Neural cell (in vitro differentiated cells): ENCODE data around the gene NDC1. TPM values are rescaled to one million over a fixed set of nuclear protein-coding genes. Genes with fewer than 3 reads are reported as not detected.

Source experiments
- H2AFZ ChIP-seq: fragments of 200-600, 300-800 bp; sonication (generic), shearing (Covaris generic); 2 replicates; pipeline ENCODE4 v1.6.0; 2014; ENCODE audit warnings: low read depth, mild to moderate bottlenecking, antibody characterized with exemption, low read length, moderate library complexity
- H3F3A ChIP-seq: fragments of 200-600 bp; shearing (Covaris generic); 2 replicates; pipeline ENCODE4 v1.6.1; 2016; ENCODE audit warnings: mild to moderate bottlenecking, moderate library complexity, mixed read lengths, antibody characterized with exemption, low read length; ENCODE audit not compliant: insufficient read depth, poor library complexity, severe bottlenecking
- H3K27ac ChIP-seq: fragments of 200-600, 300-800 bp; sonication (generic), shearing (Covaris generic); 2 replicates; pipeline ENCODE4 v1.5.1; 2014; ENCODE audit warnings: mild to moderate bottlenecking, low read length, moderate library complexity
- H3K27me3 ChIP-seq: fragments of 300-800, 200-600 bp; sonication (generic), shearing (Covaris generic); 2 replicates; pipeline ENCODE4 v1.6.0; 2014; ENCODE audit warnings: mild to moderate bottlenecking, low read depth, low read length, moderate library complexity; ENCODE audit not compliant: insufficient read depth
- H3K36me3 ChIP-seq: fragments of 300-800, 200-600 bp; sonication (generic), shearing (Covaris generic); 2 replicates; pipeline ENCODE4 v1.5.1; 2014; ENCODE audit warnings: mild to moderate bottlenecking, antibody characterized with exemption, low read length, moderate library complexity; ENCODE audit not compliant: insufficient read depth
- H3K4me2 ChIP-seq: fragments of 300-800, 200-600 bp; sonication (generic), shearing (Covaris generic); 2 replicates; pipeline ENCODE4 v1.6.0; 2014; ENCODE audit warnings: mild to moderate bottlenecking, low read length
- H3K4me3 ChIP-seq: fragments of 300-800, 200-600 bp; sonication (generic), shearing (Covaris generic); 2 replicates; pipeline ENCODE4 v1.5.1; 2014; ENCODE audit warnings: mild to moderate bottlenecking, low read length, moderate library complexity
- H3K79me2 ChIP-seq: fragments of 200-600 bp; shearing (Covaris generic); replicated peaks from 2 replicates; pipeline ENCODE4 v1.6.0; 2014; ENCODE audit warnings: mild to moderate bottlenecking, low read length, moderate library complexity; ENCODE audit not compliant: insufficient read depth
- H3K9ac ChIP-seq: fragments of 300-800, 200-600 bp; sonication (generic), shearing (Covaris generic); 2 replicates; pipeline ENCODE4 v1.6.1; 2016; ENCODE audit warnings: mild to moderate bottlenecking, low read length, mixed read lengths
- H3K9me2 ChIP-seq: fragments of 200-600 bp; shearing (Covaris generic); 2 replicates; pipeline ENCODE4 v1.6.1; 2016; ENCODE audit warnings: mild to moderate bottlenecking, low read length, mixed read lengths; ENCODE audit not compliant: insufficient read depth
- H3K9me3 ChIP-seq: fragments of 200-600, 300-800 bp; sonication (generic), shearing (Covaris generic); 2 replicates; pipeline ENCODE4 v1.6.1; 2016; ENCODE audit warnings: mild to moderate bottlenecking, mixed run types, low read length, moderate library complexity, mixed read lengths
- H4K20me1 ChIP-seq: fragments of 200-600 bp; shearing (Covaris generic); 2 replicates; pipeline ENCODE4 v1.6.1; 2016; ENCODE audit warnings: mild to moderate bottlenecking, mixed run types; ENCODE audit not compliant: insufficient read depth
- EP300 ChIP-seq: fragments of 450-650 bp; conservative IDR thresholded peaks from 2 replicates; pipeline ENCODE4 v1.6.1; 2014; ENCODE audit warnings: antibody characterized with exemption, mild to moderate bottlenecking, moderate library complexity; ENCODE audit not compliant: poor library complexity, severe bottlenecking
- EZH2 ChIP-seq: fragments of 200-600, 300-800 bp; shearing (Covaris generic), sonication (generic); IDR thresholded peaks from 2 replicates; pipeline ENCODE4 v1.6.1; 2014; ENCODE audit warnings: antibody characterized with exemption, low read length, borderline replicate concordance, mild to moderate bottlenecking; ENCODE audit not compliant: insufficient read depth, poor library complexity, severe bottlenecking
- MXI1 ChIP-seq: fragments of 450-650 bp; conservative IDR thresholded peaks from 2 replicates; pipeline ENCODE4 v1.6.1; 2014; ENCODE audit warnings: antibody characterized with exemption, mild to moderate bottlenecking; ENCODE audit not compliant: poor library complexity, severe bottlenecking
- POLR2AphosphoS5 ChIP-seq: IDR thresholded peaks from 2 replicates; pipeline ENCODE4 v1.6.1; 2012
- RAD21 ChIP-seq: fragments of 450-650 bp; conservative IDR thresholded peaks from 2 replicates; pipeline ENCODE4 v1.6.1; 2014; ENCODE audit warnings: antibody characterized with exemption, mild to moderate bottlenecking, moderate library complexity
- SMC3 ChIP-seq: fragments of 450-650 bp; conservative IDR thresholded peaks from 2 replicates; pipeline ENCODE4 v1.6.1; 2014; ENCODE audit warnings: antibody characterized with exemption, mild to moderate bottlenecking, moderate library complexity; ENCODE audit not compliant: poor library complexity
- TAF1 ChIP-seq: IDR thresholded peaks from 2 replicates; pipeline ENCODE4 v1.6.1; 2012; ENCODE audit warnings: low read depth
- polyA plus RNA-seq: library from polyadenylated mRNA; depleted of rRNA; stranded (reverse); fragments of >200 nt; gene quantifications from 2 replicates; pipeline ENCODE4 v1.2.3, GENCODE V29; 2014
- TF ChIP-seq, protein P1 (sequence below): fragments of 450-650 bp; IDR thresholded peaks from 2 replicates; pipeline ENCODE4 v1.5.1; 2014; ENCODE audit warnings: antibody characterized with exemption, mild to moderate bottlenecking, moderate library complexity; ENCODE audit not compliant: poor library complexity, severe bottlenecking
- TF ChIP-seq, protein P2 (sequence below): IDR thresholded peaks from 2 replicates; pipeline ENCODE4 v1.6.1; 2012; ENCODE audit warnings: borderline replicate concordance

Gene NDC1
- polyA plus RNA-seq, 1 donor from 2014 or later, result 18.0 TPM

DNA sequence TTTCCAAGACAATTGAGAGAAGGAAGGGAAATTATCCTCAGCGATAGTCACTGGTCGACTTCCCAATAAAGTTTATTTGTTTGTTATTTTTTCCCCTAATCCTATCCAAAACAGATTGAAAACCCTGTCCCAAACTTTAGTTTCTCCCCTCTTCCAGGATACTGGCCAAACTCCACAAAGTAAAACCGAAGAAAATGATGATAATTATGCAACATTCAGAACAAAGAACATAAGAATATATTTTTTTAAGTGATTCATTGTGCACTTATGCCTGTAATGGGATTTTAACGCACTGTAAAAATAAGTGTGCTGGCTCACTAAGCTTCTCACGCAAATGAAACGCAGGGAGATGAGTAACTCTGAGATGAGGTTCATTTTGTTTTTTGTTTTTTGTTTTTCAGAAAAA lies 105.2 kb downstream of the NDC1 start:
- H3K27me3 ChIP-seq, result peaks cover 40% of the 10 kb centered on the region

DNA sequence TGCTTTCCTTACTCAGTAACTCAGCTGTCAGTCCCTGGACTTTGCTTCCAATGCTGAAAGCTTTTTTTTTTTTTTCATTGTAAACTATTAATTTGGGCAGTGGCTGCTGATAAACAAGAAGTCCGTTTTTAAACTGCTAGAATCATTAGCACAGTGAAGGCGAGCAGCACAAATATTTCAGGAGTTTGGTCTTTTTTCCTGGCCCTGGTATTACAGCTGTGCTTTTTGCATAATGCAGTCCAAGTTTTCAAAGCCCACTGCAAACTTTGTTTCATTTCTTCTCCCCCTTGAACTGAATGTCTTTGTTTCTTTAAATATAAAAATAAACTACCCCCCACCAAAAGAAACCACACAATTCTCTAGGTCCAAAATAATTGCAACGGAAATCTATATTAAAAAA lies 105.7 kb downstream of the NDC1 start:
- Histone ChIP-seq H3K9me3 (no peaks in the 10 kb centered on the region), H3K9me2 (no peaks in the 10 kb centered on the region), H3K9ac (no peak overlapping the region), H3K4me3 (no peak overlapping the region), H4K20me1 (no peaks in the 10 kb centered on the region), H3K79me2 (no peaks in the 10 kb centered on the region), H3K27me3 (peaks cover 35% of the 10 kb centered on the region), H3K4me2 (no peak overlapping the region), H3K36me3 (no peaks in the 10 kb centered on the region), H3F3A (no peaks in the 10 kb centered on the region), H3K27ac (no peak overlapping the region), H2AFZ (no peak overlapping the region)
- TF ChIP-seq EP300, result no peak
- no peak for TF ChIP-seq TAF1
- TF ChIP-seq, protein P1, sequence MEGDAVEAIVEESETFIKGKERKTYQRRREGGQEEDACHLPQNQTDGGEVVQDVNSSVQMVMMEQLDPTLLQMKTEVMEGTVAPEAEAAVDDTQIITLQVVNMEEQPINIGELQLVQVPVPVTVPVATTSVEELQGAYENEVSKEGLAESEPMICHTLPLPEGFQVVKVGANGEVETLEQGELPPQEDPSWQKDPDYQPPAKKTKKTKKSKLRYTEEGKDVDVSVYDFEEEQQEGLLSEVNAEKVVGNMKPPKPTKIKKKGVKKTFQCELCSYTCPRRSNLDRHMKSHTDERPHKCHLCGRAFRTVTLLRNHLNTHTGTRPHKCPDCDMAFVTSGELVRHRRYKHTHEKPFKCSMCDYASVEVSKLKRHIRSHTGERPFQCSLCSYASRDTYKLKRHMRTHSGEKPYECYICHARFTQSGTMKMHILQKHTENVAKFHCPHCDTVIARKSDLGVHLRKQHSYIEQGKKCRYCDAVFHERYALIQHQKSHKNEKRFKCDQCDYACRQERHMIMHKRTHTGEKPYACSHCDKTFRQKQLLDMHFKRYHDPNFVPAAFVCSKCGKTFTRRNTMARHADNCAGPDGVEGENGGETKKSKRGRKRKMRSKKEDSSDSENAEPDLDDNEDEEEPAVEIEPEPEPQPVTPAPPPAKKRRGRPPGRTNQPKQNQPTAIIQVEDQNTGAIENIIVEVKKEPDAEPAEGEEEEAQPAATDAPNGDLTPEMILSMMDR, result no peak
- no peak for TF ChIP-seq EZH2
- no peak for TF ChIP-seq SMC3
- no peak for TF ChIP-seq POLR2AphosphoS5
- TF ChIP-seq MXI1, result no peak

More for the DNA sequence above, 105.2 kb downstream of the NDC1 start:
- H3K79me2 ChIP-seq, result no peaks in the 10 kb centered on the region
- no peak for TF ChIP-seq EZH2
- no peak for TF ChIP-seq POLR2AphosphoS5
- TF ChIP-seq, protein P1, result no peak
- TF ChIP-seq, protein P2, sequence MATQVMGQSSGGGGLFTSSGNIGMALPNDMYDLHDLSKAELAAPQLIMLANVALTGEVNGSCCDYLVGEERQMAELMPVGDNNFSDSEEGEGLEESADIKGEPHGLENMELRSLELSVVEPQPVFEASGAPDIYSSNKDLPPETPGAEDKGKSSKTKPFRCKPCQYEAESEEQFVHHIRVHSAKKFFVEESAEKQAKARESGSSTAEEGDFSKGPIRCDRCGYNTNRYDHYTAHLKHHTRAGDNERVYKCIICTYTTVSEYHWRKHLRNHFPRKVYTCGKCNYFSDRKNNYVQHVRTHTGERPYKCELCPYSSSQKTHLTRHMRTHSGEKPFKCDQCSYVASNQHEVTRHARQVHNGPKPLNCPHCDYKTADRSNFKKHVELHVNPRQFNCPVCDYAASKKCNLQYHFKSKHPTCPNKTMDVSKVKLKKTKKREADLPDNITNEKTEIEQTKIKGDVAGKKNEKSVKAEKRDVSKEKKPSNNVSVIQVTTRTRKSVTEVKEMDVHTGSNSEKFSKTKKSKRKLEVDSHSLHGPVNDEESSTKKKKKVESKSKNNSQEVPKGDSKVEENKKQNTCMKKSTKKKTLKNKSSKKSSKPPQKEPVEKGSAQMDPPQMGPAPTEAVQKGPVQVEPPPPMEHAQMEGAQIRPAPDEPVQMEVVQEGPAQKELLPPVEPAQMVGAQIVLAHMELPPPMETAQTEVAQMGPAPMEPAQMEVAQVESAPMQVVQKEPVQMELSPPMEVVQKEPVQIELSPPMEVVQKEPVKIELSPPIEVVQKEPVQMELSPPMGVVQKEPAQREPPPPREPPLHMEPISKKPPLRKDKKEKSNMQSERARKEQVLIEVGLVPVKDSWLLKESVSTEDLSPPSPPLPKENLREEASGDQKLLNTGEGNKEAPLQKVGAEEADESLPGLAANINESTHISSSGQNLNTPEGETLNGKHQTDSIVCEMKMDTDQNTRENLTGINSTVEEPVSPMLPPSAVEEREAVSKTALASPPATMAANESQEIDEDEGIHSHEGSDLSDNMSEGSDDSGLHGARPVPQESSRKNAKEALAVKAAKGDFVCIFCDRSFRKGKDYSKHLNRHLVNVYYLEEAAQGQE, result no peak
- TF ChIP-seq RAD21, result no peak
- TF ChIP-seq MXI1, result no peak
- TF ChIP-seq SMC3, result no peak
- no peak for TF ChIP-seq TAF1
- no peak for TF ChIP-seq EP300
- no peak overlapping the region for H3K27ac ChIP-seq
- H3K9ac ChIP-seq, result no peak overlapping the region
- H4K20me1 ChIP-seq, result no peaks in the 10 kb centered on the region
- no peak overlapping the region for H3K4me3 ChIP-seq
- no peak overlapping the region for H2AFZ ChIP-seq
- H3K36me3 ChIP-seq, result no peaks in the 10 kb centered on the region
- no peaks in the 10 kb centered on the region for H3K9me3 ChIP-seq
- no peak overlapping the region for H3K4me2 ChIP-seq
- no peaks in the 10 kb centered on the region for H3K9me2 ChIP-seq
- H3F3A ChIP-seq, result no peaks in the 10 kb centered on the region
